RWPE1 (cell line): Measurements from ENCODE around the gene LIMK1.

Experiments used
- CTCF ChIA-PET: fragments of 350-600 bp; sonication (Branson Sonifier 250); formaldehyde crosslinking; extraction: SDS; loops from one replicate; lab custom pipeline; 2021; lab: Yijun Ruan, JAX
- POLR2A ChIA-PET: fragments of 400-600 bp; formaldehyde crosslinking; extraction: SDS; loops from one replicate; lab custom pipeline; 2020; ENCODE audit warnings: antibody characterized with exemption; ENCODE audit not compliant: low non-redundant PET; lab: Yijun Ruan, JAX
- DNase-seq: peaks from one replicate; pipeline ENCODE4 v3.0.0; 2012; ENCODE audit warnings: low spot score
- H3K27ac ChIP-seq: fragments of 450-650 bp; 2 replicates; pipeline ENCODE4 v1.5.1; 2017
- CTCF ChIP-seq: fragments of 450-650 bp; conservative IDR thresholded peaks from 2 replicates; pipeline ENCODE4 v1.5.1; 2017; ENCODE audit warnings: low read depth, mild to moderate bottlenecking

Gene LIMK1

GRCh38 chr7:74068378-74069085, 15.1 kb upstream of the LIMK1 start:
- 0 out of 2 replicates have a peak overlapping the region, but pooled peaks have one; percentile 50 for H3K27ac ChIP-seq
- no peak for TF ChIP-seq CTCF
- no peak for DNase-seq
- ChIA-PET CTCF (interaction anchor here (0.6 to 1.1 kb wide), 17 partner anchors 9 to 332 kb away, joined by 3 to 6 read pairs (median 3); partner anchors contain the start of genes CLIP2 and TMEM270), POLR2A (no interaction called here)

- POLR2A ChIA-PET, result no interaction called here
- CTCF ChIA-PET, result interaction anchor here (0.5 to 1.1 kb wide), 8 partner anchors 10 to 134 kb away, joined by 3 read pairs; no protein-coding TSS in a partner anchor
- H3K27ac ChIP-seq, result no peak overlapping the region
- DNase-seq, result no peak
- no peak for TF ChIP-seq CTCF
These were observed 14.5 kb upstream of the LIMK1 start for GRCh38 chr7:74069086-74069541.

- ChIA-PET POLR2A (no interaction called here), CTCF (interaction anchor here (0.5 to 1.1 kb wide), 7 partner anchors 9 to 330 kb away, joined by 3 to 6 read pairs (median 3); no protein-coding TSS in a partner anchor)
- no peak overlapping the region for H3K27ac ChIP-seq
- no peak for TF ChIP-seq CTCF
- no peak for DNase-seq
These were observed 13.6 kb upstream of the LIMK1 start for GRCh38 chr7:74069790-74070618.

GRCh38 chr7:74070619-74070921, 13.0 kb upstream of the LIMK1 start:
- POLR2A ChIA-PET, result no interaction called here
- CTCF ChIA-PET, result interaction anchor here (0.7 kb wide), 1 partner anchor 128 kb away, joined by 4 read pairs; no protein-coding TSS in a partner anchor
- DNase-seq, result no peak
- TF ChIP-seq CTCF, result no peak
- no peak overlapping the region for H3K27ac ChIP-seq

- CTCF ChIA-PET, result interaction anchor here (0.7 kb wide), 1 partner anchor 128 kb away, joined by 4 read pairs; no protein-coding TSS in a partner anchor
- no peak for DNase-seq
- no peak overlapping the region for H3K27ac ChIP-seq
- TF ChIP-seq CTCF, result no peak
- POLR2A ChIA-PET, result no interaction called here
These were observed 12.5 kb upstream of the LIMK1 start for GRCh38 chr7:74071121-74071520.

- ChIA-PET CTCF (interaction anchor here (0.8 kb wide), 1 partner anchor 9 kb away, joined by 3 read pairs; no protein-coding TSS in a partner anchor), POLR2A (no interaction called here)
- no peak for TF ChIP-seq CTCF
- H3K27ac ChIP-seq, result no peak overlapping the region
- no peak for DNase-seq
These were observed 8.8 kb upstream of the LIMK1 start for GRCh38 chr7:74074770-74075169.
